ENCODE results near the gene AMER3.

DNA sequence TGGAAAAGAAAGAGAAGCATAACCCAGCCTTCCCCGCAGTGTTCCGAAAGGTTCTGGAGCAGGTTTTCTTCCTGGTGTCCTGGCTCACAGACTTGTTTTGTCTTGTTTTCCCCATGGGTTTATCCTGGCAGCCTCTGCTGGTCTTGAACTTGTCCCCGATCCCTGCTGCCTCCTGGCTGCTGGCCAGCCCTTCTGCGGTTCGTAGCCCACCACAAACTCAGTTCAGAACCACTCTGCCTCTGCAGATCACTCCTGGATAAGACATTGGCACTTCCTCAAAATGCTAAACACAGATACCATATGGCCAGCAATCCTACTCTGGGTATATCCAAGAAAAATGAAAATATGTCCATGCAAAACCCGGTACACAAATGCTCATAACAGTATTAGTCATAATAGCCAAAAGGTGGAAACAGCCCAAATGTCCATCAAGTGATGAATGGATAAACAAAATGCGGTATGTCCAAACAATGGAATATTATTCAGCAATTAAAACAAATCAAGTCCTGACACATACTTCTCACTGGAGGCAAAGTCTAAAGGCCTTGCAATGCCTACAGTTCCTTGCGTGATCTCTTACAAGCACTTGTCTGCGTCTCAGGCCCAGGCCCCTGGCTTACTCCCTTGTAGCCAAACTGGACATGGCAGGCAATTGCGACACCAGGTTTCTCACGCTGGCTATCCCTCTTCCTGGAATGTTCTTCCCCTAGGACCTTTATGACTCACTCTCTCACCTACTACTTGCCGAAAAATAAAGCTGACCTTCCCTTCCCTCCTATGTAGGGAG is 53.3 kb downstream of the AMER3 start:
- TF ChIP-seq, protein P1, sequence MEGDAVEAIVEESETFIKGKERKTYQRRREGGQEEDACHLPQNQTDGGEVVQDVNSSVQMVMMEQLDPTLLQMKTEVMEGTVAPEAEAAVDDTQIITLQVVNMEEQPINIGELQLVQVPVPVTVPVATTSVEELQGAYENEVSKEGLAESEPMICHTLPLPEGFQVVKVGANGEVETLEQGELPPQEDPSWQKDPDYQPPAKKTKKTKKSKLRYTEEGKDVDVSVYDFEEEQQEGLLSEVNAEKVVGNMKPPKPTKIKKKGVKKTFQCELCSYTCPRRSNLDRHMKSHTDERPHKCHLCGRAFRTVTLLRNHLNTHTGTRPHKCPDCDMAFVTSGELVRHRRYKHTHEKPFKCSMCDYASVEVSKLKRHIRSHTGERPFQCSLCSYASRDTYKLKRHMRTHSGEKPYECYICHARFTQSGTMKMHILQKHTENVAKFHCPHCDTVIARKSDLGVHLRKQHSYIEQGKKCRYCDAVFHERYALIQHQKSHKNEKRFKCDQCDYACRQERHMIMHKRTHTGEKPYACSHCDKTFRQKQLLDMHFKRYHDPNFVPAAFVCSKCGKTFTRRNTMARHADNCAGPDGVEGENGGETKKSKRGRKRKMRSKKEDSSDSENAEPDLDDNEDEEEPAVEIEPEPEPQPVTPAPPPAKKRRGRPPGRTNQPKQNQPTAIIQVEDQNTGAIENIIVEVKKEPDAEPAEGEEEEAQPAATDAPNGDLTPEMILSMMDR (conservative IDR thresholded peaks at IDR 0.05; ENCODE audit: low read depth in 2 of 2) = no peak
- TF ChIP-seq EZH2phosphoT487 (IDR thresholded peaks at IDR 0.05; ENCODE audit: unreplicated experiment) (no peak), EZH2 (IDR thresholded peaks at IDR 0.05; ENCODE audit: low read depth, unreplicated experiment) (no peak), JUNB (IDR thresholded peaks at IDR 0.05; ENCODE audit: unreplicated experiment) (no peak), CREB1 (CRISPR knock-in tag; IDR thresholded peaks at IDR 0.05; ENCODE audit: low read depth) (no peak), POLR2AphosphoS5 (IDR thresholded peaks at IDR 0.05; ENCODE audit: low read depth) (no peak), STAT1 (IDR thresholded peaks at IDR 0.05; ENCODE audit: unreplicated experiment) (no peak)
- TF ChIP-seq, protein P2, sequence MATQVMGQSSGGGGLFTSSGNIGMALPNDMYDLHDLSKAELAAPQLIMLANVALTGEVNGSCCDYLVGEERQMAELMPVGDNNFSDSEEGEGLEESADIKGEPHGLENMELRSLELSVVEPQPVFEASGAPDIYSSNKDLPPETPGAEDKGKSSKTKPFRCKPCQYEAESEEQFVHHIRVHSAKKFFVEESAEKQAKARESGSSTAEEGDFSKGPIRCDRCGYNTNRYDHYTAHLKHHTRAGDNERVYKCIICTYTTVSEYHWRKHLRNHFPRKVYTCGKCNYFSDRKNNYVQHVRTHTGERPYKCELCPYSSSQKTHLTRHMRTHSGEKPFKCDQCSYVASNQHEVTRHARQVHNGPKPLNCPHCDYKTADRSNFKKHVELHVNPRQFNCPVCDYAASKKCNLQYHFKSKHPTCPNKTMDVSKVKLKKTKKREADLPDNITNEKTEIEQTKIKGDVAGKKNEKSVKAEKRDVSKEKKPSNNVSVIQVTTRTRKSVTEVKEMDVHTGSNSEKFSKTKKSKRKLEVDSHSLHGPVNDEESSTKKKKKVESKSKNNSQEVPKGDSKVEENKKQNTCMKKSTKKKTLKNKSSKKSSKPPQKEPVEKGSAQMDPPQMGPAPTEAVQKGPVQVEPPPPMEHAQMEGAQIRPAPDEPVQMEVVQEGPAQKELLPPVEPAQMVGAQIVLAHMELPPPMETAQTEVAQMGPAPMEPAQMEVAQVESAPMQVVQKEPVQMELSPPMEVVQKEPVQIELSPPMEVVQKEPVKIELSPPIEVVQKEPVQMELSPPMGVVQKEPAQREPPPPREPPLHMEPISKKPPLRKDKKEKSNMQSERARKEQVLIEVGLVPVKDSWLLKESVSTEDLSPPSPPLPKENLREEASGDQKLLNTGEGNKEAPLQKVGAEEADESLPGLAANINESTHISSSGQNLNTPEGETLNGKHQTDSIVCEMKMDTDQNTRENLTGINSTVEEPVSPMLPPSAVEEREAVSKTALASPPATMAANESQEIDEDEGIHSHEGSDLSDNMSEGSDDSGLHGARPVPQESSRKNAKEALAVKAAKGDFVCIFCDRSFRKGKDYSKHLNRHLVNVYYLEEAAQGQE (IDR thresholded peaks at IDR 0.05; ENCODE audit: unreplicated experiment) = no peak
- TF ChIP-seq, protein P3, sequence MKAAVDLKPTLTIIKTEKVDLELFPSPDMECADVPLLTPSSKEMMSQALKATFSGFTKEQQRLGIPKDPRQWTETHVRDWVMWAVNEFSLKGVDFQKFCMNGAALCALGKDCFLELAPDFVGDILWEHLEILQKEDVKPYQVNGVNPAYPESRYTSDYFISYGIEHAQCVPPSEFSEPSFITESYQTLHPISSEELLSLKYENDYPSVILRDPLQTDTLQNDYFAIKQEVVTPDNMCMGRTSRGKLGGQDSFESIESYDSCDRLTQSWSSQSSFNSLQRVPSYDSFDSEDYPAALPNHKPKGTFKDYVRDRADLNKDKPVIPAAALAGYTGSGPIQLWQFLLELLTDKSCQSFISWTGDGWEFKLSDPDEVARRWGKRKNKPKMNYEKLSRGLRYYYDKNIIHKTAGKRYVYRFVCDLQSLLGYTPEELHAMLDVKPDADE (IDR thresholded peaks at IDR 0.05) = no peak
